Measurements from ENCODE around the gene CCN2.
A peak's percentile ranks its signal among the peaks of the same experiment; 100 is the strongest.
"Not testable (repeated sequence)": the region's sequence is repeated elsewhere in the genome, so short reads cannot be mapped to it uniquely, and the experiment has no call there.

The CCN2 gene

DNA sequence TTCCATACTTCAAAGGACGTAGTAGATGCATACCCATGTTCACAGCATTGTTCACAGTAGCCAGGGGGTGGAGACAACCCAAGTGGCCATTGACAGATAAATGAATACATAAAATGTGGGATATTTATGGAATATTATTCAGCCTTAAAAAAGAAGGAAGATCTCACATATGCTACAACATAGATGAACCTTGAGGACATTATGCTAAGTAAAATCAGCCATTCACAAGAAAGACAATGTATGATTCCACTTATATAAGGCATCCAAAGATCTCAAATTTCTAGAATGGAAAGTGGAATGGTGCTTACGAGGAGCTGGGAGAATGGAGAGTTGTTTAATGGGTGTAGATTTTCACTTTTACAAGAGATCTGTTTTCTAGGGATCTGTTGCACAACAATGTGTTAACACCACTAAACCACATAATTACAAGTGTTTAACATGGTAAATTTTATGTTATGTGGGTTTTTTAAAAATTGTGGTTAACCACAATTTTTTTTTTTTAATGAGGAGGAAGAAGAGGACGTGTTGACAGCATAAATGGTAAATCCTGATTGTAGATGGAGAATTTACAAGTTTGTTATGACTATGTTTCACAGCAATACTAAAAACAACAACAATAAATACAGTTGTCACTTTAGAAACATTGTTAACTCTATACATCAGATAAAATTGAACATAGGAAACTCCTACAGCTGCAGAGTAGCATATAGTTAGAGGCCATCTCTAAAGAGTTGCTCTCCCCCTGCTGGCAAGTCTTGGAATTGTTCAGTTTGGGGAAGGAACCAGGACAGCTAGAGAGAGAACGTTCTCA is 41.6 kb downstream of the CCN2 start:
- DNase-seq (ENCODE audit: low read depth), result peak; percentile 66

DNA sequence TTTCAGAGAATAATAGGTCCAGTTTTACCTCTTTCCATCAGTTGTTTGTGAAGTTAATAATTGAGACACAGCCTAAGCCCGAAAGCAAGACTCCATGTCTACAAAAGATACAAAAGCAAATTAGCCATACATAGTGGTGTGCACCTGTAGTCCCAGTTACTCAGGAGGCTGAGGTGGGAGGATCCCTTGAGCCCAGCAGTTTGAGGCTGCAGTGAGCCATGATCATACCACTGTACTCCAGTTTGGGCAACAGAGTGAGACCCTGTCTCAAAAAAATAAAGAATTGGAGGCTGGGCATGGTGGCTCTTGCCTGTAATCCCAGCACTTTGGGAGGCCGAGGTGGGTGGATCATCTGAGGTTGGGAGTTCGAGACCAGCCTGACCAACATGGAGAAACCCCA is 42.4 kb downstream of the CCN2 start:
- not testable (repeated sequence) for DNase-seq (ENCODE audit: low read depth)

DNA sequence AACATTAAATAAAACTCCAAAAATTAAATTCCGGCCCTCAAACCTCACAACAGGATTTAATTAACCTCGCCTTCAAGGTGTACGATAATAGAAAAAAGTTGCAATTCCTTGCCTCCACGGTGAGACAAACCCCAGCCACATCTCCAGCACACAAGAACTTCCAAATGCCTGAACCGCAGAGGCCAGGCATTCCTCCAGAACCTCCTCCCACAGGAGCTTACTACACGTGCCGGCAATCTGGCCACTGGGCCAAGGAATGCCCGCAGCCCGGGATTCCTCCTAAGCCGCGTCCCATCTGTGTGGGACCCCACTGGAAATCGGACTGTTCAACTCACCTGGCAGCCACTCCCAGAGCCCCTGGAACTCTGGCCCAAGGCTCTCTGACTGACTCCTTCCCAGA is 47.4 kb downstream of the CCN2 start:
- DNase-seq (ENCODE audit: low read depth), result not testable (repeated sequence)

DNA sequence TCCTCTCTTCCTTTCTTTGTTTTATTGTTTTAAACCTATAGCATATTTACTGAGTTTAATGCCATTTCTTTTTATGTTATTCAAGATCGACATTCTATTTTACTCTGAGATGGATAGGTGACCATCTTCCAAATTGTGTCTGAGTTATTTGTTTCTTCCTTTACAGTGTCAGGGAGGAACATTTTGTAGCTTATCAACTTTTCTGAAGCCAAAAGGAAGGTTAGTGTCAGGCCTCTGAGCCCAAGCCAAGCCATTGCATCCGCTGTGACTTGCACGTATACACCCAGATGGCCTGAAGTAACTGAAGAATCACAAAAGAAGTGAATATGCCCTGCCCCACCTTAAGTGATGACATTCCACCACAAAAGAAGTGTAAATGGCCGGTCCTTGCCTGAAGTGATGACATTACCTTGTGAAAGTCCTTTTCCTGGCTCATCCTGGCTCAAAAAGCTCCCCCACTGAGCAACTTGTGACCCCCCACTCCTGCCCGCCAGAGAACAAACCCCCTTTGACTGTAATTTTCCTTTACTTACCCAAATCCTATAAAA is 49.8 kb downstream of the CCN2 start:
- DNase-seq (ENCODE audit: low read depth), result not testable (repeated sequence)

DNA sequence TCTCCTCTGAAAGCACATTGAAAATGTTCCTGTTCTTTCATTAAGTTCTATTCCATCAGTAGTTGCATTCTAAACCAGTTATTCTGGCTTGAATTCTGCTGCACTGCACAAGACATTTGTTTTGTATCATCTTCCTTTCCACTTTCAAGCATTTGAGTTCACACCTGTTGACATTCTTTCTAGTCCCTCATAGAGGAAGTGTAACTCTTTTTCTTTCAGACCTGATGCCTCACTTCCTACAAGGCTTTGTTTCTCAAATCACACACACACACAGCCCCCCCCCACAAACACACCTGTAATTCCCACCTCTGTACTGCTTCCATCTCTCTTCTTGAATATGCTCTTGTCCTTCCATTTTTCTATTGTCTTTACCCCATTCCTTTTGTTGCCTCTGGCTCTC is 50.9 kb downstream of the CCN2 start:
- no peak for DNase-seq (ENCODE audit: low read depth)

DNA sequence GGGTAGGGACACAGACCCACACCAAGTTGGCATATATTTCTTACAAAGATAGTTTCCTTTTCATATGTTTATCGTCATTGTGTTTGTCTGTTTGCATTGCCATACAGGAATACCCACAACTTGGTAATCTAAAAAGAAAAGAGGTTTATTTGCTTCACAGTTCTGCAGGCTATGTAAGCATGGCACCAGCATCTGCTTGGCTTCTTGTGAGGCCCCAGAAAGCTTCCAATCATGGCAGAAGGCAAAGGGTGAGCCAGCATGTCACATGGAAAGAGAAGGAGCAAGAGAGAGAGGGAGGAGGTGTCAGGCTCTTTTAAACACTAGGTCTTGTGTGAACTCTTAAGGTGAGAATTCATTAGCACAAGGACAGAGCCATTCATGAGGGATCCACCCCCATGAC is 52.5 kb downstream of the CCN2 start:
- DNase-seq (ENCODE audit: low read depth), result no peak
